COLO668 (cell line): ENCODE measurements around the gene CAPN5.

ENCODE experiments used
- DNase-seq: peaks from one replicate; lab custom pipeline; 2025; ENCODE audit not compliant: unreplicated experiment; lab: John Stamatoyannopoulos, UW

CAPN5 gene

DNA sequence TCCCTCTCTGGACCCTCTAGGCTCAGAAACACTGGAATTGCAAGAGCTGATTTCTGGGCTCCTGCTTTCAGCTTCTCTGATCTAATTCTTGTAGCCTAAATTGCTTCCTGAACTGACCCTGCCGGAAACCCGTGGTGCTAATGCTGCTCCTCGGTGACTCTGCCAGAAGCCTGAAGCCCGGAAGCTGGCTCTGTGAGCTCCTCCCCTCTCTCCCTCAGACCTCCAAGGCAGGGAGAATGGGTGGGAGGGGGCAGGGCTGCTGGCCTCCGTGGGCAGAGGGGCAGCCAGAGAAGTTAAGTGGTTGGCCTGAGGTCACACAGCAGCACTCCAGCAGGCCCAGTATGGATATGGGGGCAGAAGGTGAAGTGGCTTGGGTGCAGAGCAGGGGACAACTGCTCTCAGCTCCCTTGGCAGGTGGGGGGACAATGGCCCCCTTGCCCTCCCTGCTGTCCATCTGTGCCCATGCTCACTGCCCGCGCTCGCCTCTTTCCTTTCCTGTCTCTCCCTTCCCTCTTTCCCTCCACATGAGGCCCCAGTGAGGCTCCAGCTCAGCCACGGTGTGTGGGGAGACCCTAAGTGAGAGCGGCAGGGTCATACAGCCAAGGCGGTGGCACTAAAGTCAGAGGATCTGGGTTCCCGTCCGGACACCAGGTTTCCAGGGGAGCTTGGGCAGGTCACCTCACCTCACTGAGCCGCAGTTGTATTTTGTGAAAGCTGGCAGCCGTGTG is 16.2 kb downstream of the CAPN5 start:
- DNase-seq, result no peak

DNA sequence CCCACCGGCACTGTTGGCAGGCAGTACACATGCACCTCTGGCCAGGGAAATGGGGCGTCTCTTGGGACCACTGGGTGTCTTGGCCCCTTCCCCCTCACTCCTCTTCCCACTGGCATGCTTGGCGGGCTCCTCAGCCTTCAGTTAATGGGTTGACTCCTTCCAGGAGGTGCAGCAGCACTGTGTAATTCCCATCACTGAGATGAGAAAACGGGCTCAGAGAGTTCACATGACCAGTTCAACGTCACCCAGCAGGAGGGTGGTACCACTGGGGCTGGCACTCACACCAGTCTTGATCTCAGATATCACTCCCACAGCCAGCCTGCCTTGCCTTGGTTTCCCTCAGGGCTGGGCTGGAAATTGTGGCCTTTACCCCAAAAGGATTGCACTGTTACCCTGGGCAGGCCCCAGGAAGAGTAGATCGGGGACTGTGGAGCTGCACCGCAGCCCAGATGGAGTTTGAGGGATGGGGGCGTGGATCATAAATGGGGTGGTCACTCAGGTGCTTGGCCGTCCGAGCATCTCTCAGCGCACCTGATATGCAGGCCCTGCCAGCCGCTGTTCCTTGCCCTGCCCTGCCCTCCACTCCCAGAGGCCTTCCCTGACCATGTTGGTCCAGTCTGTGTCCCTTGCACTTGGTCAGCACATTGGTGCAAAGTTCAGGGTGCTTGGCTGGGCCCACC is 16.9 kb downstream of the CAPN5 start:
- no peak for DNase-seq

DNA sequence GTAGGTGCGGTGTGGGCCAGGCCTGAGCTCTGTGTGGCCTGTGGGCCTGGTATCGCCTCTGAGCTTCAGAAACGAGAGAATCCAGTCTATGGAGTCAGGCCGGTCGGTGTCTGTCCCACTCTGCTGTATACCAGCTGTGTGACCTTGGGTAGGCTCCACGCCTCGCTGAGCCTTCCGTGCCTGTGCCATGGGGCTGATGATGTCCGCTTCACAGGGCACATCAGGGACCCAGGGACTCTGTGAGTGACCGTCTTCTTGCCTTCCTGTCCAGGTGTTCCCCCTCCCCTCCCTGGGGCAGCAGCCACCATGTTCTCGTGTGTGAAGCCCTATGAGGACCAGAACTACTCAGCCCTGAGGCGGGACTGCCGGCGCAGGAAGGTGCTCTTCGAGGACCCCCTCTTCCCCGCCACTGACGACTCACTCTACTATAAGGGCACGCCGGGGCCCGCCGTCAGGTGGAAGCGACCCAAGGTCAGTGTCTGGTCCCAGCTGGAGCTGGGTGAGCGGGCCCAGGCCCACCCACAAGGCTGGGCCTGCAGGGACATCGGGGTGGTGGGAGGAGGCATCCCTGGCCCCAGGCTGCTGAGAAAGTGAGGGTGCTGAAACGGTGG is 17.9 kb downstream of the CAPN5 start:
- DNase-seq, result no peak

DNA sequence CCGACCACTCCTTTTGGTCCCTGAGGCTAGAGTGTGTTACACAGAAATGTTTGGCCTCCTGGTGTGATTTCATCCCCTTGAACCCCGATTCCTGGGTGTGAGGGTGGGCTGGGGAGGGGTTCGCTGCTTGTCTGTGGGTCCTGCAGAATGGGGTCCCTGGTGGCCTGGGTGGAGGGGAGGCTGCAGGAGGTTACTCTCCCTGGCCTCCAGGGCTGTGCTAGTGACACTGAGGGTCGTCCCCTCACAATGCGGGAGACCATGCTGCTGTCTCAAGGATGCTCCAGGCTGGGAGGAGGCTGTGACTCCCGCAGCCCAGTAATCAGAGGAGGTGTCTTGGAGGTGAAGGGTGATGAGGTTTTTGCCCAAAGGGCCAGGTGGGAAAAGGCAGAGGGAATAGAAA is 18.9 kb downstream of the CAPN5 start:
- no peak for DNase-seq

DNA sequence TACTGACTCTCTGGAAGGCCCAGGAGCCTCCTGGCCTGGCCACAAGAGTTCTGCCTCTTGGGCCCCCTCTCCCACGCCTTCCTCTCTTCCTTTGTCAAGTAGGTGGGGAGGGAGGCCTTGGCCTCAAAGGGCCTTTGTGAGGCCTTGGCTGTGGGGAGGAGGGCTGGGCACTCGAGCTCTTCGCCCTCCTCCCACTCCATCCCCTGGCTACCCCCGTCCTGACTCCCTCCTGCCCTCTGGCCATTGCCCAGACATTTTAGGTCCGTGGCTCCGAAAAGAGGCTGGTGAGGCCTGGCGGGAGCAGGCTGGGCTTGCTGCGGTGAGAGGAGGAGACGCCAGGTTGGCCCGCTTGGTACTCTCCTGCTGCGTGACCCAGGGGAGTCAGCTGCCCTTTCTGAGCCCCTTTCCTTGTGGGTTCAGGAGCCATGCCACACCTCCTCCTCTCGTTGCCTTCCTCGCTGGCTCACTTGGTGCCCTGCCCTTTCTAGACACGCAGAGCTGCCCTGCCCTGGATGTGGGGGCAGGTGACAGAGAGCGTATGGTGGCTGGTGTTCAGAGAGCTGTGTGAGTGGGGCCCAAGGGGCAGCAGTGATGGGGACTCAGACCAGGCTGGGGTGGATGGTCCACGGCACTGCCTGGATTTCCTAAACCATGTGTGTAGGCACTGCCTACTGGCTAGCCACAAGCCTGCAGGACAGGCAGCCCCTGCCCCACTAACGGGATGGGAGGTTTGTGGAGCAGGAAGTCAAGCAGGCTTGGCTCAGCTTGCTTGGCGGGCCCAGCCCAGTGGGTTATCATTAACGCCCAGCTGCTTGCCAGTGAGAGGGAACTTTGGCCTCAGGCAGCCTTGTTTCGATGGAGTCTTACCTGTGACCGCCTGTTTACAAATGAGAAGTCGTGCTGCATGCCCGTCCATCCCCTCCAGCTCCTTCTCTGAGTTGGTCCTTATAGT is 20.0 kb downstream of the CAPN5 start:
- DNase-seq, result peak; percentile 4

DNA sequence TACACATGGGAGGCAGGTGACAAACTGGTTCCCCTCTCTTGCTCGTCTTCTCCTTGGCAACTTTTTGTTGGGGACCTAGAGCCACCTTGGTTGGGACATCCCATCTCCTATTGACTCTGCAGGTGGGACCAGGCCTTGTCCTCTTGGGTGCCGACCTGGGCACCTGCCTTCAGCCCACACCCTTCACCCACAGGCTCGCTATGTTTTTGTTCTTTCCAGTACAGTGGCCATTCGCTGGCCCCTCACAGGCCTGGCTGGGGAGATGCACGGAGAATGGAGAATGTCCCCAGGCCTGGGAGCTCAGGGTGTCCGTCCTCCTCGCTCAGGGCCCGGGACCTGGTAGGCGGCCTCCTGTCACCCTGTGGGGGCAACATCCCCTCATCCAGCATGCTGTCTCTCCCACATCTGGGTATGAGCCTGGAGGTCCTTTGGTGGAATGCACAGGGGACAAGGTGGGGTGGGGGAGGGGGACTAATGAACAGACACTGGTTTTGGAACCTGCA is 21.0 kb downstream of the CAPN5 start:
- no peak for DNase-seq

DNA sequence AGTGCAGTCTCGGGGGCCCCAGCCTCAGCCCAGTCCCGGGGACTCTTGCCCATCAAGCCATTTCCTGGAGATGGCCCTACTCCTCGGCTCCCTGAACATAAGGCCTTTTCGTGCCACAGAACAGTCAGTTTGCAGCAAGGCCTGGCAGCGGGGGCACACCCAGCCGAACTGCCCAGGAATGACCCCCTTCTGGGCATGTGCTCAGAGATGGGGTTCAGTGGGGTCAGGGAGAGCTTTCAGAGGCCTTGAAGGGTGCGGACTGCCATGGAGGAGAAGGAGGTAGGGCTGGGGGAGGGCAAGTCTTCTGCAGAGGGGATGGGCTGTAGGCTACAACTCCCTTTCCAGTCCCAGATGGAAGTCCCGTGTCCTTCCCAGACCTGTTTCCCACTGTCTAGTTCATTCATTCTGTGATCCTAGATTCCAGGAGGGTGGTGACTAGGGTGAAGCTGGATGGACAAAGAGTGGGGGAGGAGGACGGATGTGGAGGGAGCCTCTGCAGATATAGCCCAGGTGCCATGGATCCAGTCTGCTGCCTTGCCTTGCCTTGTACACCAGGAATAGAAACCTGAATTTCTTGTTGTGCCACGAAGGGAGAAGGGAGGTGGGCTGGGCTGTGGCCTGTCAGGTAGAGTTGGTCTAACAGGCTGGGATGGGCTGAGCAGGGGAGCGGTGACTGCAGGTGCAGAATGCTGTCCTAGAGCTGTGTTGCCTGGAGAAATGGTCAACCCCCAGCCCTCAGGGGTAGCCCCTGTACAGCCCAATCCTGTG is 21.6 kb downstream of the CAPN5 start:
- DNase-seq, result no peak

DNA sequence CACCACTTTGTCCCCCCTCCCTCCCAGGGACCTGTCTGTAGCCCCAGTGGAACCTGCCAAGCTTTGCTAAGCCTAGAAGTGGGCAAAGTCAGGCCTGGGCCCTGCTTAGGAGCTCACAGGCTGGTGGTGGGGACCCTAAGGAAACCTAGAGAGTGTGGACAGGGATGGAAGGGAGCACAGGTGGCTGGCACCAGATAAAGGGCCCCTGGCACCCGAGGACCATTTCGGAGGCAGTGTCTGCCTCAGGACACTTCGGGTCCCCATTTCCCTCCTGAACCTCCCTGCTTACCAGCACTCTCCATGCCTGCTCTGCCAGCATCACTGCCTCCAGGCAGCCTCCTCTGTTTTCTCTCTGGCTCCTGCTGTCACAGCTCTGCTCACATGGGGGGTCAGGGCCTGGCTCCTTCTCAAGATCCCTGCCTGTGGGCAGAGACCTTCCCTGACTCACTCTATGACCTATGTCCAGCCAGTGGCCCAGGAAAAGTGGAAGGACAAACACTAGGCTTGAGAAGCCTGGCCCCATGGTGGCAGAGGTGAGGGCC is 22.3 kb downstream of the CAPN5 start:
- no peak for DNase-seq

DNA sequence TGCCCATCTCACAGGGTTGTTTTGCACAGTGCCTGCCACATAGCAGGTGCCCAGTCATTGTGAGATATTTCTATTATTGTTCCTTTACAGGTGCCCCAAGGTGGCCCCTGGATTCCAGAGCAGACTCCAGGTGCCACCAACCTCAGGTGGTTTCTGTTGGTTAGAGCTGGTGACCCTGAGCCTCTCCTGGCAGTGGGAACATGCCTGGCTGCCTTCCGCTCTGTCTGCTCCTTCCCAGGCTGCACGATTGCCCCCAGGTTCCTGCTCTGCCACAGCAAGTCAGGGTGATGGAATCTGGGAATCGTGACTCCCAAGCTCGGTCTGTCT is 23.2 kb downstream of the CAPN5 start:
- no peak for DNase-seq

DNA sequence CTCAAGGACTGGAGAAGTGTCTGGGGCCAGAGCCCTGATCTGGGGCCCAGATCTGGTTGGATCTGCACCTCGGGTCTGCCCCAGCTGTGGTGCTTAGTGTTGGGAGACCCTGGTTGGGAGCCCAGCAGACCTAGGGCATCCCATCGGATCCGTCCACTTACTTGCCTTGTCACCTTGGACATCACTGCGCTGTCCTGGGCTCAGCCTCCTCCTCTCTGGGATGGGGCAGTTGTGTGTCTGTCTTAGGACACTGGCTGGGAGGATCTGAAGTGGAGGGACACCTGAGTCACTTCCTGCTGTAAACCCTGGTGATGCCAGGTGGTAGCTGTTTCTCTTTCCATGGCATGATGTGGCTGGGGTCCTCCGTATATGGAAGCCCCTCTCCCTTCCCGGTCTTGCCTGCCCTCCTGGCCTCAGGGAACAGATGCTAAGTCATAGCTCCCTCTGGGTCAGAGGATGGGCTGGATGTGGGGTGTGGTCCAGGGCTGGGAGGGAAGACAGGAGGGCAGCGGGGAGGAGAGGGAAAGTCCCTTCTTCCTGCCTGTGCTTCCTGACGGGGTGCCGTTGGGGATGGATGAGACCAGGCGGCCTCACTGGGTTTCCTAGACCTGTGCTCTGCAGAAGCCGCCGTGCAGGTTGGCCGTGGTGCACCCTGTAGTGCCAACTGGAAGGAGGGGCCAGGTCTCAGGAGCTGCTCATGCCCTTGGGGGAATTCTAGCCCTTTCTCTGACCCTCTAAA is 23.8 kb downstream of the CAPN5 start:
- DNase-seq, result peak; percentile 18

DNA sequence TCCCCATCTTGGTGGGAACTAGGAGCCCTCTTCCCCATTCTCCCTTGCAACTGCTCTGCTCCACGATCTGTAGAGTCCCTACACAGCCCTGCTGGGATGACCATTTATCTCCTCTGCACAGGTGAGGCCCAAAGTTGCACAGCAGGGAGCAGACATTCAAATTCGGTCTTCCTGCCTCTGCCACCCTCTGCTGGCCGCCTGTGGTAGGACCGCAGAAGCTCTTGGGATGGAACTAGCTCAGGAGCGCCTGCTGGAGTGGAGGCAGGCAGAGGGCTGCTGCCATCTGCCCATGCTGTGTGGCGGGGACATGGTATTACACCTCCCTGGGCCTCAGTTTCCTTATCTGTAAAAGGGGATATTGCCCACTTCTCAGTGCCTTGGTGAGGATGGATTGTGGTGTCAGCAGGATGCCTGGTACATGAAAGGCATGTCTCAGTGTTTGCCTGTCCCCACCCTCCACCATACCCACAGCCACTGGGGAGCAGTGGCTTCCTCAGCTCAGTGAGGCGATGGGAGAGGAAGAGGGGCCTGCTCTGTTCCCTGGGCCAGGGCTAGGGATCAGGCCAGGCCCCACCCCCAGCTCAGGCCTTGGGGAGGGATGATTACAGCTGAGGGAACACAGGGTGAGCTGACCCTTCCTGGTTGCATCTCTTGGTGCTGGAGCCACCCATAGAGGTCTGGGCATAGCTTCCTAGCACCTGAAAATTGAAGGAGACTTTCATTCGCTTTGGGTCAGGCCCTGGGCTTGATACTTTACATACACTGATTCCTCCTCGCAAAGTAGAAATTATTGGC is 24.6 kb downstream of the CAPN5 start:
- DNase-seq, result peak; percentile 79

DNA sequence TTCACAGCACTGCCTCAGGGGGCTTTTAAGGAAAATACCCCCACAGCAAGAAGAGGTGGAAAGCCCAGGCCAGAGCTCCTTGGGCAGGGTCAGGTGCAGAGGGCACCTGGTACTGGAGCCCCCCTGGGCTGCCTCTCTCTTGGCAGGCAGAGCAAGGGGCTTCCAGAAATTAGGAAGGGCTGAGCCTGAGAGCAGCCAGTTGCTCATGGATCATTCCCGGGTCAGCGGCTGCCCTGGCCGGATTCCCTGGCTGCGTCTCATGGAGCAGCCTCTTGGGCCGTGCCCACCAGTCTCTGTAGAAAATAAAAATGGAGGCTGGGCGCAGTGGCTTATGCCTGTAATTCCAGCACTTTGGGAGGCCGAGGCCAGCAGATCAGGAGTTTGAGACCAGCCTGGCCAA is 25.6 kb downstream of the CAPN5 start:
- no peak for DNase-seq

DNA sequence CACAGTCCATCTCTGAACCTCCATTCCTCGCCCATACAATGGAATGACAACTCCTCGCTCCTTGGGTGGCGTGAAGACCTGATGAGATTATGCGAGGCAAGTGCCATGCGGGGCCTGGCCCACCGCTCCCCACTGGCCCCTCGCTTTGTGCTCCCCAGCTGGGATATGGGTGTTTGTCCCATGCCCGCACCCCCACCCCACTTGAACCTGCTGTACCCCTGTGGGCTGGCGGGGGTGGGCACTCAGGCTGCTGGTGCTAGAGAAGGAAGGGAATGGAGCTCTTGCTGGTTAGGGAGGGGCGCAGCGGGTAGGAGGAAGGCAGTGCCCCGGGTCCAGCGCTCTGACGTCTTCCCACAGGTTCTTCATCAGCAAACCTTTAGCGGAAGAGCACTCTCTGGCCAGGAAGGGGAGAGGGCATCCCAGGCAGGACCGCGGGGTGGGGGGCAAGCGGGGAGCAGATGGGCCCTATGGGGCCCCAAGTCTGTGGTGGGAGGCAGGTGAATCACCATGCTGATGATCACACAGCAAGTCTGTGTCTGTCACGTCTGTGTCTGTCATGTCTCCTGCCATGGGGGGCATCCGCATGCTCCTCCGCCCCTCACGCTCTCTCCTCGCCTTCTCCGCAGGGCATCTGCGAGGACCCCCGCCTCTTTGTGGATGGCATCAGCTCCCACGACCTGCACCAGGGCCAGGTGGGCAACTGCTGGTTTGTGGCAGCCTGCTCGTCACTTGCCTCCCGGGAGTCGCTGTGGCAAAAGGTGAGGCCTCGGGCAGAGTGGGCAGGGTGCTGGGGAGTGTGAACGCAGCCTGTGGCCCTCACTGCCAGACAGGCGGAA is 26.5 kb downstream of the CAPN5 start:
- no peak for DNase-seq

DNA sequence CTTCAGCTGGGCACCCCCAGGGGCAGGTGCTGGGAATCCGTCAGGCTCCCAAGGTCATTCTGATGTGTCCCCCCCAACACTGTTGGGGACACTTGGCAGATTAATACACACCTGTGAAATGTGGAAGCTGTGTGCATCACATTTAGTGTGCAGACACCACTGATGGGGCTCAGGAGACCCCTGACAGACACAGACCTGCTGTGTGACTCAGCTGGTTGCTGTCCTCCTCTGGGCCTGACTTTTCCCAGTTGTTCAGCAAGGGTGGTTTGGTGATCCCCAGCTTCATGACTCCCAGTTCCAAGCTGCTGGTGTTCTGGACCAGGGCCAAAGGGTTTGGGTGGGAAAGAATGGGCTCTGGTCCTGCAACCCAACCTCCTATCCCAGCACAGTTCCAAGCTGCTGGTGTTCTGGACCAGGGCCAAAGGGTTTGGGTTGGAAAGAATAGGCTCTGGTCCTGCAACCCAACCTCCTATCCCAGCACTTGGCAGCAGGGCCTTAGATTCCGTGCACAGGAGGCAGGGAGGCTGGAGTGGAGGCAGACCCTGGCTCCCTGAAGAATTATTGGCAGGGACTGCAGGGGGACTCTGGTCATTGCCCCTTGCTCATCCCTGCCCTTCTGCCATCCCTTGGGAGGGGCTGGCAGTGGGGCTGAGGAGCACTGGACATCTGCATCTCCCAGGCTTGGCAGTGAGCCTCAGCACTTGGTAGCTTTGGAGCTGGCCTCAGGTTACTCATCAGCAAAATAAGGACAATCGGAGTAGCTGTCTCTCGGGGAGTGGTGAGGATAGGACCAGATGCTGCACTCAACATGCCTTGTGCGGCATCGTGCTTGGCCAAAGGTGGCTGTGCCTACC is 27.4 kb downstream of the CAPN5 start:
- no peak for DNase-seq

DNA sequence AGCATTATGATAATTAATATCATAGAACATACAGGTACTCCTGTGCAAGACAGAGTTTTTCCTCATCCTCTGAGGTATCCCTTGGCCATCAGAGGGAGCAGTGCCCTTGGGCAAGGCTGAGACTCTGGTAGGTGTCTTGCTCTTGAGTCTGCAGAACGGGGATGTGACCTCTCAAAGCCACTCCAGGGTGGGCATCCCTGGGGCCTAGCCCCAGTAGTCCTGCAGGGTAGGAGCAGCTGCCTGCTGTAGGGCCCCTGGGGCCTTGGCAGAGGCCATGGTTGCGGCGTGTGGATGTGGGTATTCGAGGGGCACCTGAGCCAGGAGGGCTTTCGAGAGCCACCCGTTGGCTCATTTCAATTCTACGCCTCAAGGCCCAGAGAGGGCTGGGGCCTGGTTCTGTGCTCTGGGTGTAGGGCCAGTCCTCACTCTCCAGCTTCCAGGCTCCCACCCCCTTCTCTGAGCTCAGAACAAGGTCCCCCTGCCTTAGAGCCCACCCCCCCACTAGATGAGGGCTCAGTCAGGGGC is 28.1 kb downstream of the CAPN5 start:
- DNase-seq, result no peak
